ENCODE results near the gene RALGAPA1.
"Not testable (repeated sequence)": the region's sequence is repeated elsewhere in the genome, so short reads cannot be mapped to it uniquely, and the experiment has no call there.

The RALGAPA1 gene

DNA sequence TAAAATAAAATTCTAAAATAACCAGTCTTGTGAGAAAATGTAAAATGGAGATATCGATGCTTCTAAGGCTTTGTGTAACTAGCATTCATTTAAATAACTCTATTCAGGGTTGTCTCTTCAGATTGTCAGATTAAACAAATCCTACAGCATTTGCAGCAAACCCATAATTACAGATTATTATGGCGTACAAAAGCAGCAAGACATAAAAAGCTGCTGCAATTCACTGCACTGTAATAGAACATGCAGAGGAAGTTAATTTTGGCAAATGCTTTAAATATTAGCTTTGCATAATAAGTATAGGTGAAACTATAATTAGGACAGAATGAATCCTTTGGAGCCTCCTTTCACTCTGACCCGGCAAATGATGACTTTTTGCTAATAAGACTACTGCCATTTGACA is 176.8 kb downstream of the RALGAPA1 start:
- TF ChIP-seq, protein P1, sequence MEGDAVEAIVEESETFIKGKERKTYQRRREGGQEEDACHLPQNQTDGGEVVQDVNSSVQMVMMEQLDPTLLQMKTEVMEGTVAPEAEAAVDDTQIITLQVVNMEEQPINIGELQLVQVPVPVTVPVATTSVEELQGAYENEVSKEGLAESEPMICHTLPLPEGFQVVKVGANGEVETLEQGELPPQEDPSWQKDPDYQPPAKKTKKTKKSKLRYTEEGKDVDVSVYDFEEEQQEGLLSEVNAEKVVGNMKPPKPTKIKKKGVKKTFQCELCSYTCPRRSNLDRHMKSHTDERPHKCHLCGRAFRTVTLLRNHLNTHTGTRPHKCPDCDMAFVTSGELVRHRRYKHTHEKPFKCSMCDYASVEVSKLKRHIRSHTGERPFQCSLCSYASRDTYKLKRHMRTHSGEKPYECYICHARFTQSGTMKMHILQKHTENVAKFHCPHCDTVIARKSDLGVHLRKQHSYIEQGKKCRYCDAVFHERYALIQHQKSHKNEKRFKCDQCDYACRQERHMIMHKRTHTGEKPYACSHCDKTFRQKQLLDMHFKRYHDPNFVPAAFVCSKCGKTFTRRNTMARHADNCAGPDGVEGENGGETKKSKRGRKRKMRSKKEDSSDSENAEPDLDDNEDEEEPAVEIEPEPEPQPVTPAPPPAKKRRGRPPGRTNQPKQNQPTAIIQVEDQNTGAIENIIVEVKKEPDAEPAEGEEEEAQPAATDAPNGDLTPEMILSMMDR (IDR thresholded peaks at IDR 0.05; ENCODE audit: low read depth, low read length), result no peak
- no peak for DNase-seq (ENCODE audit: extremely low read depth, low read depth)

DNA sequence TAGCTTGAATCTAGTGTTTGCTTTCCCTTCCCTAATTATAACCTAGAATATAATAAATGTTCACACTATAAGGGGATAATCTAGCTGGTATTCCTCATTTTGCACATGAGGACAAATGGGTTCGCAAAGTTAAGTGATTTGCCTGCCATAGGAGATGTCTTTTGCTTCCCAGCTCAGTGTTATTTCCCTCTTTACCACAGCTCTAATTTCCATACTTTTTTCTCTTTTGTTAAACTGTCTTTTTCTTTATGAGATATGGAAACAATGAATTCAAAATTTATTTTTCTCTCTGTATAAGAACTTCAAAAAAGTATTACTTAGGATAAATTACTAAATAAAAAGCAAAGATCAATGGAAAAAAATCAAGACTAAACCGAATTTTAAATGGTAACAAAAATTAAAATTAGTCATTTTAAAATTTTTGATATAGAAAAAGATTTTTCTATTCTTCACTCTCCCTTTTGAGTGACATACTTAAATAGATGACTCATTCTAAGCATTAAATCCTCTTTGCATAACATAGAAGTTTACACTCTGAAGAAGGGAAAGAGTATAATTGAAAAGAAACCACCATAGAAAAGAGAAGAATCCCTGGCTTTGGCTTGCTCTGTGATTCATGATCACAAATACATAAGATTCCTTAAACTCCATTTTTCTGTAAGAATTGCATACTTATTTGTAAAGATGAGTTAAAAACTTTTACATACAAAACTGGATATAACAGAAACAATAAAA is 177.9 kb downstream of the RALGAPA1 start:
- TF ChIP-seq, protein P1 (IDR thresholded peaks at IDR 0.05; ENCODE audit: low read depth, low read length), result no peak
- no peak for DNase-seq (ENCODE audit: extremely low read depth, low read depth)

DNA sequence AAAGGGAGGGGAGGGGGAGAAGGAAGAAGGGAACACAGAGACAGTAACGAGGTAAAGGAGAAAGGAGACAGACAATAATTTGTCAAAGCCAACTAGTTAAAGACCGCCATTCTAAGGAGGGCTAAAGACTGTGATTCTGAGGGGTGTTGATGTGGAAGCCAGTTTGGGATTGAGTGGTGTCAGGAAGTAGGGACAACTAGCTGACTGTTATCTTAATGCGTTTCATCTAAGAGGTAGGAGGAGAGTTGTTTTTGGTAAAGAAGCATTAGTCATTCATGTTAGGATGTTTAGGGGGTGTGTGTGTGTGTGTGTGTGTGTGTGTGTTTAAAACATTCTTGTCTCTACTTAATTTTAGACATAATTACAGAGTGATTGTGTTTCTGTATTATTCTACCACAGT is 180.1 kb downstream of the RALGAPA1 start:
- DNase-seq (ENCODE audit: extremely low read depth, low read depth), result no peak
- TF ChIP-seq, protein P1 (IDR thresholded peaks at IDR 0.05; ENCODE audit: low read depth, low read length), result no peak

GRCh38 chr14:35626947-35627346 is 182.1 kb downstream of the RALGAPA1 start:
- DNase-seq (ENCODE audit: extremely low read depth, low read depth), result not testable (repeated sequence)

- DNase-seq (ENCODE audit: extremely low read depth, low read depth), result not testable (repeated sequence)
Observed at GRCh38 chr14:35621996-35622395, 187.1 kb downstream of the RALGAPA1 start.

DNA sequence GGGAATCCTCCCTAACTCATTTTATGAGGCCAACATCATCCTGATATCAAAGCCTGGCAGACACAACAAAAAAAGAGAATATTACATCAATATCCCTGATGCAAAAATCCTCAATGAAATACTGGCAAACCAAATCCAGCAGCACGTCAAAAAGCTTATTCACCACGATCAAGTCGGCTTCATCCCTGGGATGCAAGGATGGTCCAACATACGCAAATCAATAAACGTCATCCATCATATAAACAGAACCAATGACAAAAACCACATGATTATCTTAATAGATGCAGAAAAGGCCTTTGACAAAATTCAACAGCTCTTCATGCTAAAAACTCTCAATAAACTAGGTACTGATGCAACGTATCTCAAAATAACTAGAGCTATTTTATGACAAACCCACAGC is 189.1 kb downstream of the RALGAPA1 start:
- not testable (repeated sequence) for DNase-seq (ENCODE audit: extremely low read depth, low read depth)

DNA sequence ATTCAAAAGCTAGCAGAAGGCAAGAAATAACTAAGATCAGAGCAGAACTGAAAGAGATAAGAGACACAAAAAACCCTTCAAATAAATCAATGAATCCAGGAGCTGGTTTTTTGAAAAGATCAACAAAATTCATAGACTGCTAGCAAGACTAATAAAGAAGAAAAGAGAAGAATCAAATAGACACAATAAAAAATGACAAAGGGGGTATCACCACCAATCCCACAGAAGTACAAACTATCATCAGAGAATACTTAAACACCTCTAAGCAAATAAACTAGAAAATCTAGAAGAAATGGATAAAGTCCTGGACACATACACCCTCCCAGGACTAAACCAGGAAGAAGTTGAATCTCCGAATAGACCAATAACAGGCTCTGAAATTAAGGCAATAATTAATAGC is 189.6 kb downstream of the RALGAPA1 start:
- DNase-seq (ENCODE audit: extremely low read depth, low read depth), result not testable (repeated sequence)

DNA sequence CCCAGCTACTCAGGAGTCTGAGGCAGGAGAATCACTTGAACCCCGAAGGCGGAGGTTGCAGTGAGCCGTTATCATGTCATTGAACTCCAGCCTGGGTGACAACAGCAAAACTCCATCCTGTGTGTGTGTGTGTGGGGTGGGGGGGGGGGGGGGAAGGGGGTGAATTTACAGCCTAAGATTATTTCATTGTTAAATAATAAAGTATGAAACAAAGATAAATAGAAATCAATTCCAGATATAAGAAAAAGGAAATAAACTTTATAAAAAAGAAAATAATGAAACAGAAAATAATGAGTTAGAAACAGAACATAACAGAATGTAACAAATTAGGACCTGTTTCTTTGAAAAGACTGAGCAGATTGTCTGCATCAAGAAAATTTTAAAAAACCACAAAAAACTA is 191.6 kb downstream of the RALGAPA1 start:
- TF ChIP-seq, protein P1 (IDR thresholded peaks at IDR 0.05; ENCODE audit: low read depth, low read length), result no peak
- DNase-seq (ENCODE audit: extremely low read depth, low read depth), result no peak

DNA sequence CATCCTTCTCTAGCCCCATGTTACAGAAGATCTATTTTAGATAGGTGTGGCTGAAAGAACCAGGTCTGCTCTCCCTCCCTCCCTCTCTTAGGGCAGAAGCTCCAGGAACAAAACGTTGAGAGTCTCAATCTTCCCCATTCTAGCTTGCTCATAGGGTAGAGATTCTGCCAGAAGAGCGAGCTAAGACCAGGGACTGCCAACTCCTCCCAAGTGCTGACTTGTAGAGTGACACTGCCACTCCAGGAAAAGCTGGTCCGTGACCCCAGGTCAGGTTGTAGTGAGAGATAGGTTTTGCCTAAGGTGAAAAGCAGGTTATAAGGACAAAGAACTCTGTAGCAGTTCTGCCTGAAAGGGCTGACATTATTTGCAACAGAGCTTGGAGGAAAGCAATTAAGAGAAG is 201.7 kb downstream of the RALGAPA1 start:
- DNase-seq (ENCODE audit: extremely low read depth, low read depth), result no peak
- TF ChIP-seq, protein P1 (IDR thresholded peaks at IDR 0.05; ENCODE audit: low read depth, low read length), result no peak

DNA sequence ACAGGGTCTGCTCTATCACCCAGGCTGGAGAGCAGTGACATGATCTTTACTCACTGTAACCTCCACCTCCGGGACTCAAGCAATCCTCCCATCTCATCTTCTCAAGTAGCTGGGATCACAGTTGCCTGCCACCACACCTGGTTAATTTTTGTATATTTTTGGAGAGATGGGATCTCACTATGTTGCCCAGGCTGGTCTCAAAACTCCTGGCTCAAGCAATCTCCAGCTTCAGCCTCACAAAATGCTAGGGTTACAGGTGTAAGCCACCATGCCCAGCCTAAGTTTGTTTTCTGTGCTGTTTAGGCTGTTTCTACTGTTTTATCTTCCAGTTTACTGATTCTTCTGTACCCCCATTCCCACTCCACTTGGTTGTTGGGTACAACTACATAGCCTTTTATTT is 208.8 kb downstream of the RALGAPA1 start:
- TF ChIP-seq, protein P1 (IDR thresholded peaks at IDR 0.05; ENCODE audit: low read depth, low read length), result no peak
- no peak for DNase-seq (ENCODE audit: extremely low read depth, low read depth)
